NCI-H2081 (cell line): ENCODE measurements around the gene LPAR1.
"Not testable (repeated sequence)": the region's sequence is repeated elsewhere in the genome, so short reads cannot be mapped to it uniquely, and the experiment has no call there.

ENCODE experiments used
- DNase-seq, 2 experiments: peaks; one replicate each; lab custom pipeline; 2025; lab: John Stamatoyannopoulos, UW

The LPAR1 gene

DNA sequence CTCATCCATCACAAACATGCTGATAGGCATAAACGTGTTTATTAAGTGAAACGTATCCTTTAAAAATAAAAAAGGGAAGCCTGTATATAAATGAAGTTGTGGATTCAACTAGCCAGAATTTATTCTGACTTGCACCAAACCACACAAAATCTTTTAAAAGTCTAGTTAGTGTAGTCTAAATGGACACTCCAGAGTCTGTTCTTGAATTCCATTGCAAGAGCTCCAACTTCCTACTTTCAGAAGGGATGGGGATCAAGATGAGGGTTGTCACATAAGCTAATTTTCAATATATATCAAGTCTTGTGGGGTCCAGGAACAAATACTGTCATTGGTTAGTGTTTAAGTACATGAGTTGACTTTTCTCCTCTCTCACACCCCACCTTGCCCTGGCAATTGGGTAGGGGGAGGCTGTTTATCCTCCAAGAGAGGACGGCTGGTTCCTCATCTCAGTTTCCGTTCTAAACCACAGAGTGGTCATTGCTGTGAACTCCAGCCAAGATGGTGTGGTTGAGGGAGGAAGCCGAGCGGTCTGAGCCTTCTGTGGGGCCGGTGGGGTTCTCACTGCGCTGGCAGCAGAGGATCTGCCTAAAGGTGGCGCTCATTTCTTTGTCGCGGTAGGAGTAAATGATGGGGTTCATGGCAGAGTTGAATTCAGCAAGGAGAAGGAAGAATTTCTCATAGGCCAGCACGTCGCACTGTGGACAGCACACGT lies 163.2 kb downstream of the LPAR1 start:
- no peak for DNase-seq

DNA sequence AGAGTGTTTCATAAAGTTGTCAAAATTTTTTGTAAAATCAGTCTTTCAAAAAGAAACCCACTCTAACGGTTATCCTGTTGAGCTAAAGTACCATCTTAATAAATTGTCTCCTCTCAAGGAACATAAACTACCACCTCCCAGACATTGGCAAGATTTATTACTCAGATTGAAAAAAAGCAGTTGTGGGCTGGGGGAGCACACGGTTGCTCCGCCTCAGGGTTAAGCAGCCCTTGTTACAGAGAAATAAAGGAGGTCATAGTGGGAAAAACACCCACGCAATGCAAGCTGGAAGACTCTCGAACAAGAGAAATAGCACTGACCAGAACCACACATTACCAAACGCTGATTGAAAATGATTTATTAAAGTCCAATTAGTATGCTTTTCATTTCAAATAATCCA lies 165.3 kb downstream of the LPAR1 start:
- DNase-seq, result no peak

- no peak for DNase-seq
Measured at GRCh38 chr9:110871736-110872135, 166.5 kb downstream of the LPAR1 start.

DNA sequence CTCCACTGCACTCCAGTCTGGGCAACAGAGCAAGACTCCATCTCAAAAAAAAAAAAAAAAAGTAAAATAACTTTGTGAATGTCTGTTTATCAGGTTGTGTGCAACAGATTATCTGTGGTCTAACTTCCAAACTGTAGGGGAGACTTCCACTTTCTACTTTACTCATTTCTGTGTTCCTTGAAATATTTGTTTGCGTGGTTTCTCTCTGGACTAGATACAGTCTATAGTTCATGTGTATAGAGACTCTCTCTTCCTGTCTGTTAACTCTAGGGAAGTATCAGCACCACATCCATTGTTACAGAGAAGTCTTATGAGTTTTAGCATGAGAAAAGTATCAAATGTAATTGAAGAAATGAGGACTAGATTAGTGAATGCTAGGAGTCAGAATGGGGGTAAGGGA lies 168.3 kb downstream of the LPAR1 start:
- DNase-seq, result no peak

DNA sequence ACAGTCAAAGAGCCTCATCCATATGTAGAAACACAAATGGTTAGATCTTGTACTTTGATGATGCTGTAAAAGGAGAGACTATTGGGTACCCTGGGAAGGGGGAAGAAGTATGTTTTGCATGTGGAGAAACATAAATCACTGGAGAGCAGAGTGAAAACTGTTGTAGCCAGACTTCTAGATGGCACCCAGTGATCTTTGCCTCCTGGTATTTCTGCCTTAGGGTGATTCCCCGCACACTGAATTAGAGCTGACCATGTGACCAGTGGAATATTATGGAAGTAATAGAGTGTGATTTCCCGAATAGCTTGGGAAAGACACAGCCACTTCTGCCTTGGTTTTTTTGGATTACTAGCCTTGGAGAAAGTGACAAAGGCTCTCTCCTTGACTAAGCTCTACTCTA lies 174.3 kb downstream of the LPAR1 start:
- DNase-seq, result no peak

DNA sequence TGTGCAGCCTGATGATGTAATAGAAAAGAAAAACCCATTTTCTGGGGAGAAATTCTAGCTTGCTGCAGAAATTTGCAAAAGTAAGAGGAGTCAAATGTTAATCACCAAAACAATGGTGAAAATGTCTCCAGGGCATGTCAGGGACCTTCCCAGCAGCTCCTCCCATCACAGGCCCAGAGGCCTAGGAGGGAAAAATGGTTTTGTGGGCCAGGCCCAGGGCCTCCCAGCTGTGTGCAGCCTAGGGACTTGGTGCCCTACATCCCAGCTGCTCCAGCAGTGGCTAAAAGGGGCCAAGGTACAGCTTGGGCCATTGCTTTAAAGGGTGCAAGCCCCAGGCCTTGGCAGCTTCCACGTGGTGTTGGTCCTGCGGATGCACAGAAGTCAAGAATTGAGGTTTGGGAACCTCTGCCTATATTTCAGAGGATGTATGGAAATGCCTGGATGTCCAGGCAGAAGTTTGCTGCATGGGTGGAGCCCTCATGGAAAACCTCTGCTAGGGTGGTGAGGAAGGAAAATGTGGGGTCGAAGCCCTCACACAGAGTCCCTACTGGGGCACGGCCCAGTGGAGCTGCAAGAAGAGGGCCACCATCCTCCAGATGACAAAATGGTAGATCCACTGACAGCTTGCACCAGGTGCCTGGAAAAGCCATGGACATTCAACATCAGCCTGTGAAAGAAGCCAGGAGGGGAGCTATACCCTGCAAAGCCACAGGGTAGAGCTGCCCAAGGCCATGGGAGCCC lies 176.7 kb downstream of the LPAR1 start:
- DNase-seq, result not testable (repeated sequence)

GRCh38 chr9:110856772-110857171 lies 181.5 kb downstream of the LPAR1 start:
- no peak for DNase-seq

DNA sequence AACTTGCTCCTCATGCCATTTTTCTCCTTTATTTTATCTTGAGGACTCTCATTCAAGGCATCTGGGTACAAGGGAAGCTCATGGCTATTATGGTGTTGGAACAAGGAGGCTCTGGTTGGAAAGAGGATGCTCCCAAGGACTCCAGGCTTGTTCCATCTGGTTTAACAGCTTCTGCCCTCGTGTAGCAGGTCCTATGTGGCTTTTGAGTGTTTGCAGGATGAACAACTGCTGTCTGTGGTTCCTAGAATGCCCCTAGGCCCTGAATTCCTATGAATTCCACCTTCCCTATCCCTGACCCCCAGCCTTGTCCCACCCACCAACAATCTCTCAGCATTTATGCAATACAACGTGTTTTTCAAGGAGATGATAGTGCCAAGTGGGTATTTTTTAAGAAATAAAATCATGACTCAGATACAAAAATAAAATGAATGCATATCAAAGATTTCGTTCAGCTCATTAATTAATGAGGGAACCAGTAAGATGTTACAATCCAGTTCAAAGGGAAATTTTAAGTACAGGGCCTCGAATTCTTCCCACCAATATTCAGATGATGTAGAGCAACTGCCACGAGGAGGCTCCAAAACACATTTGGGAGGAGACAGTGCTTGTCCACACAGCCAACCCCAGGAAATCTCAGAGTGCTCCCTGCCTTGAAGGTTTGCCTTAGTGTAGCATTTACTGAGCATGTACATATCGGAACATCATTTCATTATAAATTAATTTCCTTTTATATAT lies 187.7 kb downstream of the LPAR1 start:
- no peak for DNase-seq

DNA sequence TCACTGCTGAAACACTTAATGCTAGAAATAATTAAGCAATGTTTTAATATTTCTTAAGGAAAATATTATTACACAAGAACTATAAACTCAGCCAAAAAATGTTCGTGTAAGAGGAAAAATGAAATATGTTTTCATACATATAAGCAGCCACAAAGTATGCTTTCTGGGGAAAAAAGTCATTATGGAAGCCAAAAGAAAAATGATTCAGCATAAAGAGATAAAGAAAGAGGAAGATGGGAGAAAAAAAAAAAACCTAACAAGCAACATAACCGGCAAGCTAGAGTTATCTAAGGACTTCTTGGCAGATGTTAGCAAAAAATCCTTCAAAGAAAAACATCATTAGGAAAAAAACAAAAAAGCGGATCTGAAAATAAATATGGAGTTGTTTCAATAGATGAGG lies 190.6 kb downstream of the LPAR1 start:
- DNase-seq, result no peak

DNA sequence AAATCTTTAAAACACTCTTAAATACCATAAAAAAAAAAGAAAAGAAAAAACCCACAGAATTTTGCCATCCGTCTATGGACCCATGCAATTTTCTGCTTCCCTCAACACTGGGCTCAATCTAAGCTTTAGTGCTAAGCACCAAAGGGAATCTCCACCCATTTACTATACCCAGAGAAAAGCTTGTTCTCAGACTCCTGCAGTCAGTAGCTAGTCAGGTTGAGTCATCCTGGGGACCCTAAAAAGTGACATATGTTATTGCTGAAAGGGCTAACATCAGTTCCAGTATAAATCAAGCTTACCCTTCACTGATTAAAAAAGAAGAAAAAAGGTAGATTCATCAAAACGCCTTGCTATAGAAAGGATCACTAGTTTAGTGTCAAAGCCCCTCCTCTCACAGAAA lies 192.1 kb downstream of the LPAR1 start:
- DNase-seq, result no peak

DNA sequence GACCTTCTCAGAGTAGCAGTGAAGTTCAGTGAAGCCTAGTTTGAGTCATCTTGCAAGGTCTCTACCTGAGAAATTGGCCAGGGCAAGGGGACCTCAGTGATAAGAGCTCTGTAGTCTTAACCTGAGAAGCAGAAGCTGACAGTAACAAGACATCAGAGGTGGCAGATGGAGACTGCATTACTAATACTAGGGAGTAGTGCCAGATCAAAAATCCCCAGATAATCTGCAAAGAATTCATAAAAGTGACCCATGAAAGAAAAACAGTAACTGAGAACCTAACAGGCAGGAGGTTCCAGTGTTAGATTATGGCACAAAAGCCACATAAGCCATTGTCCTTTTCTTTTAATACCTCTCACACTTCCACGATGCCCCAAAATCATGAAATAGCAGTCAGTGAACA lies 194.1 kb downstream of the LPAR1 start:
- no peak for DNase-seq

- no peak for DNase-seq
Measured at GRCh38 chr9:110842986-110843385, 195.3 kb downstream of the LPAR1 start.

- DNase-seq, result no peak
Measured at GRCh38 chr9:110842169-110842568, 196.1 kb downstream of the LPAR1 start.

DNA sequence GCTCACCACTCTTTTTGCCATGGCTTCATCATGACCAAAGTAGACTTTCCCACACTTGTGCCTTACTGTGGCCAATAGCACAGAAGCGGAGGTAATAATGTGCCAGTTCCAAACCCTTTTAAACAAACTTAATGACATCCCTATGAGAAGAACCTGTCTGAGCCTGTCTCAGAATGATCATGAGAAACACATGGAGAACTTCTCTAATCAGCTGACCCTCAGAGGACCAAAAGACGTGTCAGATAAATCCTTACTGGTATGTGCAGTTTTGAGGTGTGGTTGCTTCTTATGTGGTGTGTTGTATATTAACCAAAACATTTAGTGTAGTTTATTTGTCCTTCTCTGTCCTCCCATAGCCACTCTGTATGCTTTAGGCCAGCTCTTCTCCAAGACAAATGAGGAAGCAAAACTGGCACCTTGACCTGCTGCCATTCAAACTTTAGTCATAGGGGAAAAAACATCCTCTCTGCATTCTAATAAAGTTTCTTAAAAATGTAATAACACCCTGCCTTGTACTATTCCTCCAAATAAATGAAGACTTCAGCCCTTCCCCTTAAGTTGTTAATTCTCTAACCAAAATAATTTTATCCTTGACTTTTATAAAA lies 200.8 kb downstream of the LPAR1 start:
- DNase-seq, result no peak

- no peak for DNase-seq
Measured at GRCh38 chr9:110835859-110836271, 202.4 kb downstream of the LPAR1 start.

DNA sequence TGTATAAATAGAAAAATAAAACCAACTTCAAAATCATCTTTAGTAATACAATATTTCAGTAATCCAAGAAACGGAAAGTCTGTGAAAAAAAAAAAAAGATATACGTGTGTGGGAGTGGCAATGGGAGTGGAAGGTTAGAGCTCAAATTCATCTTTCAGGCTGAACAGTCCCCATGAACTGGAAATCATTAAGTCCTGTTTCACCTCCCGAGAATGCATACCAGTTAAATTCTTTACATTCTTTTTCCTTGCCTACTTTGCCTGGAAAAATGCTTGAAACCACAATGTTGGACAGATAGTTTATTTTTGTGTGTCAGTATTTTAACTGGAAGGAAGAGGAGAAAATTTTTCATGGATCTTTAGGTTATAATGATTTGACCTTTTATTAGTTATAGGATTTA lies 202.9 kb downstream of the LPAR1 start:
- DNase-seq, result no peak

DNA sequence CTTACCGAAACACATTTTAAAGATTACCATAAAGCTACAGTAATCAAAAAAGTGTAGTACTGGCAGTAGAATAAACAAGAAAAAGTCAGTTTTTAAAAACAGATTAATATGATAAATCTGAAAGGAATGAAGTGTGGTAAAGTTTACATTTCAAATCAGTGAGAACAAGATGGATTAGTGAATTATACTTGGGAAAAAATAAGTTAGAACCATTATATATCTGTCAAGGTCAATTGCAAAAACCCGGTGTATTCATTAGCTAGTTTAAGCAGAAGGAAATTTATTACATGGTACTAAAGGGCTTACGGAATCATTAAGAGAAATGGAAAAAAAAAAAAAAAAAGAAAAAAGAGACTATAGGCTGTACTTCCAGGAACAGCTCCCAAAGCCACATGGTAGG lies 205.3 kb downstream of the LPAR1 start:
- no peak for DNase-seq

DNA sequence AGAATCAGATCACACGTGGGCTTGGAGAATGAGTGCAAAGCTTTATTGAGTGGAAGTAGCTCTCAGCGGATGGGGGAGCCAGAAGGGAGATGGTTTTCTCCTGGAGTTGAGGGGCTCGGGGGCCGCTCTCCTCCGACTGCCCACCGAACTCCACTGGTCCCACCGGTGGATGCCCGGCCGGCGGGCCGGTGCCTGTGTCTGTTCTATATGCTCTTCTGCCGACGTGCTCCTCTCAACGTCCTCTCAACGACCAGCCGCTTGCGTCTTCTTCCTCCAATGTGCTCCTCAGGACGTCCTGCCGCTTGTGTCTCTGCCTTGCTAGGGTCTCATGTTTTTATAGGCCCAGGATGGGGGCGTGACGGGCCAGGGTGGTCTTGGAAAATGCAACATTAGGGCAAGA lies 207.8 kb downstream of the LPAR1 start:
- DNase-seq, result no peak

- no peak for DNase-seq
Measured at GRCh38 chr9:110828264-110828663, 210.0 kb downstream of the LPAR1 start.

DNA sequence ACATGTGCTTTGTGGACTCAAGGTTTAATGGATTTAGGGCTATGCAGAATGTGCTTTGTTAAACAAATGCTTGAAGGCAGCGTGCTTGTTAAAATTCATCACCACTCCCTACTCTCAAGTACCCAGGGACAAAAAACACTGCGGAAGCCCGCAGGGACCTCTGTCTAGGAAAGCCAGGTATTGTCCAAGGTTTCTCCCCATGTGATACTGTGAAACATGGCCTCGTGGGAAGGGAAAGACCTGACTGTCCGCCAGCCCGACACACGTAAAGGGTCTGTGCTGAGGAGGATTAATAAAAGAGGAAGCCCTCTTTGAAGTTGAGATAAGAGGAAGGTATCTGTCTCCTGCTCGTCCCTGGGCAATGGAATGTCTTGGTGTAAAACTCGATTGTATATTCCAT lies 211.9 kb downstream of the LPAR1 start:
- not testable (repeated sequence) for DNase-seq

- DNase-seq, result no peak
Measured at GRCh38 chr9:110825950-110826349, 212.3 kb downstream of the LPAR1 start.

GRCh38 chr9:110825129-110825528 lies 213.1 kb downstream of the LPAR1 start:
- not testable (repeated sequence) for DNase-seq
